Activated T-cell treated with anti-CD3 and anti-CD28 coated beads for 1 hour (primary cell): ENCODE results near the gene TRANK1.
"Not testable (repeated sequence)": the region's sequence is repeated elsewhere in the genome, so short reads cannot be mapped to it uniquely, and the experiment has no call there.

ENCODE experiments used
- DNase-seq: peaks from one replicate; pipeline ENCODE4 v3.0.0-alpha.2; 2020; ENCODE audit warnings: low read depth

The TRANK1 gene

GRCh38 chr3:36919439-36920160 lies 25.3 kb downstream of the TRANK1 start:
- DNase-seq, result no peak

- DNase-seq, result no peak
Observed at GRCh38 chr3:36918050-36918449, 26.8 kb downstream of the TRANK1 start.

- DNase-seq, result no peak
Observed at GRCh38 chr3:36911990-36912804, 32.7 kb downstream of the TRANK1 start.

DNA sequence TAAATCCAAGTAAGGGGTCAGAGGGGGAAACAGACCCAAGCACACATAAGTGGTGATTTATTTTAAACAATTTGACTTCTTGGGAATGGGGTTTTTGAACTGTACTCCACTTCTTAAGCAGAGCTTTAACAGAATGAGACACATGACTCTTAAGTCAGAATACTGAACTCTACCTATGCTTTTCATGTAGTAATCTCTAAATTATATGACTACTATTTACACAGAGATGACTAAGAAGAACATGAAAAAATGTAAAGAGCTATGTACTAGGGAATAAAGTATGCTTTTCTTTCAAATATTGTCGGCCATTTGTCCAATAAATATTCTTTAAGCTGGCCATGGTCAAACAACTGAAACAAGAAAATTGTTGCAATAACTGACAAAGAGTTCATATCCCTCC lies 35.2 kb downstream of the TRANK1 start:
- no peak for DNase-seq

DNA sequence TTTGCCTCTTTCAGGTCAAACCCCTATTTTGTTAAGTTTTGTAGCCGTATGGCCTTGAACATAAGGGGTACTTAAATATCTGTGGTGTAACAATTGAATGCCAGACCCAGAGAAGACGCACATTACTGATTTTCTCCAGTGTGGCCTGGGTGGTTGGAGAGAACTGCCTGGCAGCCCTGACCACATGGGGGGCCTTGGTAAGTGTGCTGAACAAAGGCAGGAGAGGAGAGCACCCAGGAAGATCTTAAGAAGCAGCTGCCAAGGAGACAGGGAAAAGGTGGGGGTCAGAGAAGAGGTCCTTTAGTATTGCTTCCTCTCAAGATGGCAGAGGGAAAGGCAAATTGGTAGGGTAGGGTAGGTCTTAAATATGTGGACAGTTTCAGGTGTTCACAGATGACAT lies 35.7 kb downstream of the TRANK1 start:
- no peak for DNase-seq

DNA sequence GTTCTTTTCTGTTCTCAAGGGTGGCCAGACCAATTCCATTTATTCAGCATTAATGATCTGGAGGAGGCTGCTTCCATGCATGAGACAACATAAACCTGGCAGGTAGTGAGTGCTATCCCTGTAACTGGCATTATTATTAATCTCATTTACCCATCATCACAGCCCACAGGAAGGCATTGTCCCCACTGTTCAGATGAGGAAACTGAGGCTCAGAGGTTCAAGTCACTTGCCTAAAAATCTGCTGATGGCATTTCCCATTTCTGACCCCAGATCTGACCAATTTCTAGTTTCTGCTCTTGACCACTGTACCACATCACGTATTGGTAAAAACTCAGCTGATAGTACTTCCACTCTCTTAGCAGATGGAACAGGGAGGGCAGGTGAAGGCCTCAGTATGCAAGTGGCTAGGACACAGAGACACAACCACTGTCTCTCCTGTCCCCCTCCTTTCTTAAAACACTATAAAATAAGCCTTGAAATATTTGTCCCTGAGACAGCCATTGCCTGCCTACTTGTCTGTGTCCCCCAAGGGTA lies 36.1 kb downstream of the TRANK1 start:
- DNase-seq, result no peak

DNA sequence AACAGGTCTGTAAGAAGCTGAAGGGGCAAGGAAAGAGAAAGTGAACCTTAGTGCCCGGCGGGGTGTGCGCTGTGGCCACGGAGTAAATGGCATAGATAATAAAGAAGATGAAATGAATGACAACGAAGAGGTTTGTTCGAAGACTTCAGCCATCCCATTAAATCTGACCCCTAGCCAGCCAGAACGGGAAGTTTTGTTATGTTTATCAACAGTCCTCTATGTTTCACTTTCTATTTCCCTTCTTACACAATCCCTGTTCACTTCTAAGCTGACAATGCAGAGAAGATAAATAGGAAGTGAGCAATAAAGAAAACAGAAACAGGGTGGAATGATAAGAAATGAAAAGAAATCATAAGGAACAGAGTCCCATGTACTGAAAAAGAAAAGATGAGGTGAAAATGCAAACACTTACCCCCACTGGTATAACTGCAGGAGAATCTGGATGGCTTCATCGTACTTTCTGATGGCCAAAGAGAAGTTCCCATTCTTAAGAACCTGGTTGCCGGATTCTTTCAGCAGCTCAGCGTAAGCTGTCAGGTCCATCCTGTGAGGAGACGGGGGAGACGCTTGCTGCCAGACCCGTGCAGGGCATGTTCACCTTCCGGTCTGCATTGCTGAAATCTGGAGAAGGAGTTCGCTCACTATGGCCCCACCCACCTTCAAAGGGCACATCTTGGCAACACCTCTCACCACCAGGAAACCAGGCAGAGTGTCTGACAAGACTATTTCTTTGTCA lies 36.8 kb downstream of the TRANK1 start:
- peak; percentile 54 for DNase-seq

- no peak for DNase-seq
Observed at GRCh38 chr3:36906504-36907149, 38.2 kb downstream of the TRANK1 start.

DNA sequence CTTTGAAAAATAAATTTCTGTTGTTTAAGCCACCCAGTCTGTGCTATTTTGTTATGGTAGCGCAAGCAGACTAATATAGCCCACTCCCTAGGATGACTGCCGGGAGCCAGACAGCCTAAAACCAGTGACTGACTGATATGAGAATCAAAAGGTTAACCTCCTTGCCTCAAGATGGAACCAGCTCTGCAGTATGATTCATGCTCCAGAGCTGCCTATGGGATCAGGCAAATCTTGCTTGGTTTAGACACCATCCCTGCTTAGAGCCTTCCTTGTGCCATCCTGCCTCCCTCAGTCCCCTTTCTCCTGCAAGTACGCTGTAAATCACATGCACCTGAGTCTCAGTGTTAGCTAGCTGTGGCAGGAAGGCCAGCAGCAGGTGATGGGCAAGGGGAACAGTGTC lies 39.3 kb downstream of the TRANK1 start:
- no peak for DNase-seq

GRCh38 chr3:36904641-36905040 lies 40.2 kb downstream of the TRANK1 start:
- no peak for DNase-seq

DNA sequence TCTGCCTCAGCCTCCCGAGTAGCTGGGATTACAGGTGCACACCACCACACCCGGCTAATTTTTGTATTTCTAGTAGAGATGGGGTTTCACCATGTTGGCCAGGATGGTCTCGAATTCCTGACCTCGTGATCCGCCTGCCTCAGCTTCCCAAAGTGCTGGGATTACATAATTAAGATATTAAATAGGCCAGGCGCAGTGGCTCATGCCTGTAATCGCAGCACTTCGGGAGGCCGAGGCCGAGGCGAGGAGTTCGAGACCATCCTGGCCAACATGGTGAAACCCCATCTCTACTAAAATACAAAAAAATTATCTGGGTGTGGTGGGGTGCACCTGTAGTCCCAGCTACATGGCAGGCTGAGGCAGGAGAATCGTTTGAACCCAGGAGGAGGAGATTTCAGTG lies 40.8 kb downstream of the TRANK1 start:
- not testable (repeated sequence) for DNase-seq

GRCh38 chr3:36903119-36903882 lies 41.6 kb downstream of the TRANK1 start:
- no peak for DNase-seq

DNA sequence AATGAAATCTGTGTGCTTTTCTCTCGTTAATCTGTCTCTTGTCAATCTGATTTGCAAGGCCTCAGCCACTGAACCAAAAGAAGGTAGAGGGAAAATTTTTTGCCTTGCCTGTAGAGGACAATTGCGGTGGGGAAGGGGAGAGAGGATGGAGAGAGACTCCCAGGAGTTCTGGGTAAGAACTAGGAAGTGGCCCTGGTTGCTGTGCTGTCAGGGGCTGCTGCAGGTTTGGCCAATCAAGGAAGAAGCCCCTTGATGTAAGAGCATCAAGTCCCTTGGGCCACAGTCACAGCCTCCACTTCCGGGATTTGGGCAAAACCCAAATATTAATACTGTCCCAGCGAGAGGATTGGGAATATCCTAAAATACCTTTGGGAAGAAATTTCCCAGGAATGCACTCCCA lies 43.3 kb downstream of the TRANK1 start:
- no peak for DNase-seq

GRCh38 chr3:36900474-36901443 lies 44.1 kb downstream of the TRANK1 start:
- DNase-seq, result no peak

- DNase-seq, result no peak
Observed at GRCh38 chr3:36895496-36896409, 49.1 kb downstream of the TRANK1 start.

DNA sequence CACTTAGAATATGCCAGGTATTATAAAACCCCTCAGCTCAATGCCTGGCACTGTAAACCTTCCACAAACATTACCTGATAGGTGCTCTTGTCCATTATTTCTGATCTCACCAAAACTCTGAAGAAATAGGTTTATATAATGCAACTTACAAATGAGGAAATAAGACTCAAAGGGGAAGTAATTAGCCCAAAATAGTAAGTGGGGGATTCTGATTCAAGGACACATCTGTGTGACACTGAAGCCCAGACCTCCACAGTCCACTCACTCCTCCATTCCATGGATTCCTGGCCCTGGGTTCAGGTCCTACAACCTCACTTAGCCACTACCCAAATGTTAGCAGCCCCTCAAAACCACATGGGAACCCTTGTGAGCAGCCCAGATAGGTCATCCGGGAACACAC lies 49.9 kb downstream of the TRANK1 start:
- DNase-seq, result no peak

DNA sequence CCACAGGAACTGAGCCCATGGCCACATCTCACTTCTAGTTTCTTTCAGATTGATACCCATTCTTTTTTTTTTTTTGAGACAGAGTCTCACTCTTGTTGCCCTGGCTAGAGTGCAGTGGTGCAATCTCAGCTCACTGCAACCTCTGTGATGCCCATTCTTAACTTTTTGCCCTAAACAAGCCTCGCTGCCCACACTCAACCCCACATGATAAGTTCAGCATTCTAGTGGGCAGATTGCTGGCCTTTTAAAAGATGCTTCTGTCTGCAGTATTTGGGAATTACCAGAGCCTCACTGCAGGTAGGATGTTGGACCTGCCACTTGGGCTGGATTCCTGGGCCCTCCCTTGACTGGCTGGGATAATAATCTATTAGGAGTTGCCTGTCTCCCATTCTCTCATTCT lies 51.0 kb downstream of the TRANK1 start:
- DNase-seq, result no peak

DNA sequence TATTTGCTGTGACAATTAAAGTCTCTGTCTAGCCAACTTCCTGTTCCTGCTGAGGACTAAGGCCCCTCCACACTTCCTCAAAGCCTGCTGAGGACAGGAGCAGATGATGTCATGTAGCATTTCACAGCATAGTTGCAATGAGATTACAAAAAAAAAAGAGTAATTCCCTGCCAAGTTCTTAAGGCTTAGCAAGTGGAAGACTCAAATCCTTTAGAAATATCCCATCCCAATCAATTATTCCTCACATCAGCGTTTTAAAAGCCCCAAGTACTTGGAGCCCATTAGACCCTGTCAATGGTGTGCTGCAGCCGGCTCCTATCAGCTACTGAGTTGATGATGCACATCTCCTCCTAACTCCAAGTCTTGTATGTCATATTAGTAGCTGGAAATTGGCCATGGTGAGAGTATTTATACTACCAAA lies 51.7 kb downstream of the TRANK1 start:
- no peak for DNase-seq
